ENCODE results near the gene CACNA1B. TPM values are rescaled to one million over a fixed set of nuclear protein-coding genes. Genes with fewer than 3 reads are reported as not detected.
"Not testable (repeated sequence)": the region's sequence is repeated elsewhere in the genome, so short reads cannot be mapped to it uniquely, and the experiment has no call there.

Gene CACNA1B
- polyA plus RNA-seq, 2 of the 4 experiments (the other 2 are of a cell fraction): 0.03 to 0.06 TPM

GRCh38 chr9:138083873-138084272, 206.3 kb downstream of the CACNA1B start:
- ATAC-seq: no peak
- Histone ChIP-seq H3K27ac (no peak overlapping the region), H3K9me3 (peaks cover 20% of the 10 kb centered on the region), H3K4me2 (no peak overlapping the region), H3K4me3 (no peak overlapping the region), H3K4me1 (no peaks in the 10 kb centered on the region)
- FAIRE-seq: no peak
- no peak for DNase-seq (ENCODE audit: low read depth in 1 of 2, low spot score in 1 of 2)
- TF ChIP-seq HDAC2 (IDR thresholded peaks at IDR 0.05): no peak
- TF ChIP-seq HOXB5 (CRISPR knock-in tag; IDR thresholded peaks at IDR 0.05): no peak
- no peak for TF ChIP-seq POLR2A (IDR thresholded peaks at IDR 0.05; ENCODE audit: low read length)
- no peak for TF ChIP-seq CHD2 (IDR thresholded peaks at IDR 0.05; ENCODE audit: low read length, partially characterized antibody)
- no peak for TF ChIP-seq BCL3 (IDR thresholded peaks at IDR 0.05)
- TF ChIP-seq HOXB13 (CRISPR knock-in tag; IDR thresholded peaks at IDR 0.05; ENCODE audit: low read depth): no peak
- POLR2A ChIA-PET: no interaction called here
- 8% methylated on average over 2 of the region's 3 CpGs for WGBS (ENCODE audit: missing lambda C conversion rate)
- CTCF ChIA-PET: no interaction called here

GRCh38 chr9:138085568-138085967, 208.0 kb downstream of the CACNA1B start:
- CTCF ChIA-PET: interaction anchor here (0.6 kb wide), 1 partner anchor 345 kb away, joined by 4 read pairs; no protein-coding TSS in a partner anchor
- no peak for TF ChIP-seq EP300 (IDR thresholded peaks at IDR 0.05)
- TF ChIP-seq BCL3 (IDR thresholded peaks at IDR 0.05): no peak
- WGBS (ENCODE audit: missing lambda C conversion rate): 23% methylated on average over 4 of the region's 4 CpGs
- Histone ChIP-seq H3K4me3 (no peak overlapping the region), H3K9me3 (peaks cover 20% of the 10 kb centered on the region), H3K27ac (no peak overlapping the region), H3K4me2 (no peak overlapping the region), H3K4me1 (no peaks in the 10 kb centered on the region)
- DNase-seq (ENCODE audit: low read depth in 1 of 2, low spot score in 1 of 2) (no peak), FAIRE-seq (no peak), ATAC-seq (no peak)
- POLR2A ChIA-PET: no interaction called here

GRCh38 chr9:138092057-138092456, 214.5 kb downstream of the CACNA1B start:
- H3K4me1 ChIP-seq; H3K27ac ChIP-seq; ATAC-seq; CTCF ChIA-PET; H3K4me3 ChIP-seq; H3K9me3 ChIP-seq; FAIRE-seq; H3K4me2 ChIP-seq; DNase-seq (ENCODE audit: low read depth in 1 of 2, low spot score in 1 of 2); POLR2A ChIA-PET: not testable (repeated sequence)
- WGBS (ENCODE audit: missing lambda C conversion rate): 61% methylated on average over 4 of the region's 4 CpGs

GRCh38 chr9:138094028-138094427, 216.4 kb downstream of the CACNA1B start:
- no peak for TF ChIP-seq ZFP36 (IDR thresholded peaks at IDR 0.05; ENCODE audit: borderline replicate concordance, partially characterized antibody)
- no peak for TF ChIP-seq ZC3H11A (IDR thresholded peaks at IDR 0.05)
- no peak for TF ChIP-seq RNF2 (IDR thresholded peaks at IDR 0.05; ENCODE audit: borderline replicate concordance, low read depth)
- TF ChIP-seq FOSL2 (IDR thresholded peaks at IDR 0.05): no peak
- TF ChIP-seq FOSL2 (CRISPR knock-in tag; IDR thresholded peaks at IDR 0.05): no peak
- TF ChIP-seq RAD21 (conservative IDR thresholded peaks at IDR 0.05 in 1 of 2, IDR thresholded peaks at IDR 0.05 in 1 of 2): no peak
- no peak for TF ChIP-seq ESRRA (IDR thresholded peaks at IDR 0.05; ENCODE audit: borderline replicate concordance, low read length)
- TF ChIP-seq HDAC2 (IDR thresholded peaks at IDR 0.05): no peak
- TF ChIP-seq E2F6 (IDR thresholded peaks at IDR 0.05; ENCODE audit: borderline replicate concordance, low read depth): no peak
- TF ChIP-seq RARB (CRISPR knock-in tag; IDR thresholded peaks at IDR 0.05): no peak
- TF ChIP-seq MYC (IDR thresholded peaks at IDR 0.05; ENCODE audit: borderline replicate concordance, low read length): no peak
- no peak for TF ChIP-seq CBX2 (IDR thresholded peaks at IDR 0.05; ENCODE audit: borderline replicate concordance, low read depth)
- no peak for TF ChIP-seq MAFK (IDR thresholded peaks at IDR 0.05; ENCODE audit: partially characterized antibody)
- no peak for TF ChIP-seq KDM1A (IDR thresholded peaks at IDR 0.05; ENCODE audit: low read depth)
- no peak for TF ChIP-seq ZSCAN20 (CRISPR knock-in tag; IDR thresholded peaks at IDR 0.05)
- TF ChIP-seq REST (IDR thresholded peaks at IDR 0.05): no peak
- no peak for ATAC-seq
- POLR2A ChIA-PET: no interaction called here

More at GRCh38 chr9:138094028-138094427, 216.4 kb downstream of the CACNA1B start:
- 38% methylated on average over 5 of the region's 5 CpGs for WGBS (ENCODE audit: missing lambda C conversion rate)
- Histone ChIP-seq H3K4me3 (no peak overlapping the region), H3K4me2 (no peak overlapping the region), H3K4me1 (no peaks in the 10 kb centered on the region), H3K27ac (no peak overlapping the region), H3K9me3 (no peaks in the 10 kb centered on the region)
- FAIRE-seq (no peak), DNase-seq (ENCODE audit: low read depth in 1 of 2, low spot score in 1 of 2) (no peak)
- CTCF ChIA-PET: interaction anchor here (0.7 kb wide), 1 partner anchor 292 kb away, joined by 5 read pairs; no protein-coding TSS in a partner anchor
